ENCODE measurements around the gene NR3C1. TPM values are rescaled to one million over a fixed set of nuclear protein-coding genes. Genes with fewer than 3 reads are reported as not detected.

NR3C1 gene
- total RNA-seq, 2 experiments from 2014 or later, result 47.1 to 53.9 TPM

DNA sequence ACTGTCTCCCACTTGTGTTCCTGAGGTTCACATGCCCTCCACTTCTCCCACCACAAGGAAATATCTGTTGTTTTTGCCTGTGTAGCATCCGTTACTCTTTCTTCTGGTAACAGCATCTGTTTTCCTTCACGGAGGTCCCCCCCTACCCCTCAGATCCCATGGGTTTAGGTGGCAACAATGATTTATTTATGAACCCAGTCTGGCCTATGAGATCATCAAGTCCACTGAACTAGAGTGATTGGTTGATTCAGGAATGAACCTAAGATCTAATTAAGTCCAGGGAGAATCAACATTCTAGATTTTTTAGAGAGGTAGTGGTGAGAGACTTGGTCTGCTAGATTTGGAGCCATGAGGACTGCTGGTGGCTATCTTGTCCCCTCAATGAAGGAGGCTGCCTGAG is 166.8 kb downstream of the NR3C1 start:
- Mint-ChIP-seq H3K4me1 (no peaks in the 10 kb centered on the region), H3K9me3 (ENCODE audit: low read depth) (no peaks in the 10 kb centered on the region)
- intact Hi-C loops (cut with DNase I, micrococcal nuclease), result no loop called here

DNA sequence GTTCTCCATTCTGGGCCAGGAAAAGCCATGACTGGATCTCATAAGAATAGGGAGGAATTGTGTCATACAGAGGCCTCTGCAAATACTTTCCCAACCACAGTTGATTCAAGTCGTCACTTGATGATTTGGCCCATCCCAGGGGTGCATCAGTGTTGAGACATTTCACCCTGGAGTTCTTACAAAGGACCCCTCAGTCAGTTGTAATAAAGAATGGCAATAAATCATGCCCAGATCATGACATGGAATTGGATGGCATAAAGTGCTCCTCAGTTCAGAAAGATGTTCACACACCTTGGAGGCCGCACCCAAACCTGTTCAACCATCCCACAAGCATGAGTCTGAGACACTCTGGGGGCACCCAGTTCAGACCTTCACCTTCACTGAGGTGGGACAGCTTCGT is 168.1 kb downstream of the NR3C1 start:
- ChIA-PET CTCF (no interaction called here), POLR2A (no interaction called here)
- no peak overlapping the region for H3K4me3 Mint-ChIP-seq
- H3K4me1 Mint-ChIP-seq, result peaks cover 7% of the 10 kb centered on the region
- H3K27ac Mint-ChIP-seq, result no peak overlapping the region
- intact Hi-C loops (cut with DNase I, micrococcal nuclease), result no loop called here
- no peaks in the 10 kb centered on the region for H3K36me3 Mint-ChIP-seq (ENCODE audit: low read depth)
- no peaks in the 10 kb centered on the region for H3K9me3 Mint-ChIP-seq (ENCODE audit: low read depth)
- no peaks in the 10 kb centered on the region for H3K27me3 Mint-ChIP-seq
- ATAC-seq (no peak), DNase-seq (no peak)

More for the DNA sequence above, 166.8 kb downstream of the NR3C1 start:
- Mint-ChIP-seq H3K27ac (no peak overlapping the region), H3K4me3 (no peak overlapping the region), H3K36me3 (ENCODE audit: low read depth) (no peaks in the 10 kb centered on the region), H3K27me3 (no peaks in the 10 kb centered on the region)
- ChIA-PET POLR2A (no interaction called here), CTCF (no interaction called here)
- ATAC-seq, result no peak
- no peak for DNase-seq

DNA sequence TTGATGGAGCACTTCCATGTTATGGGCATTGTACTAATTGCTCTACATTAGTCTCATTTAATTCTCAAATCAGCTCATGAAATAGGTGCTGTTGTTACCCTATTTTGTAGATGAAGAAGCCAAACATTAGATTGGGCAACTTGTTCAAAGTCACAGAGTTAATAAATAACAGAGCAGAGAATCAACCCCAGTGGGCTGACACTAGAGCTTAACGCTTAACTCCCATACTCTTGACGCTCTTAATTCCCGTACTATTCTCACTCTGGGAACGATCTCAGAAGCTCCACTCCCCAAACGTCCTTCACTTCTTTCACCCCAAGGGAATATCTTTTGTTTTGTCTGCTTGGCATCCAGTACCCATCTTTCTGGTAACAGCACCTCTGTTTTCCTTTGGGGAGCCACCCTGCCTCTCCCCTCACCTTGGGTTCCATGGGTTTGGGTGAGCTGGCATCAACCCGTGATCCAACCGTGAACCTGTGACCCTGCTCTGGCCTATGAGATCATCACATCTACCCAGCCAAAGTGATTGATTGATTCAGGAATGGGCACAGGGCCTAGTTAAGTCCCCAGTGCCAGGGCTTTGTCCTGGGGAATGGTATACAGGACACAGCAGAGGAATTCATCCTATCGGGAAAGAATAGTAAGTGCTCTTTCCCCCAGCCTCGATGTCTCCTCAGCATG is 169.2 kb downstream of the NR3C1 start:
- Mint-ChIP-seq H3K27ac (no peak overlapping the region), H3K36me3 (ENCODE audit: low read depth) (no peaks in the 10 kb centered on the region), H3K27me3 (no peaks in the 10 kb centered on the region), H3K9me3 (ENCODE audit: low read depth) (no peaks in the 10 kb centered on the region), H3K4me3 (no peak overlapping the region), H3K4me1 (peaks cover 18% of the 10 kb centered on the region)
- DNase-seq, result no peak
- ATAC-seq, result no peak
- CTCF ChIA-PET, result interaction anchor here (0.6 kb wide), 1 partner anchor 8 kb away, joined by 3 read pairs; no protein-coding TSS in a partner anchor
- intact Hi-C loops (cut with DNase I, micrococcal nuclease), result no loop called here
- POLR2A ChIA-PET, result no interaction called here

DNA sequence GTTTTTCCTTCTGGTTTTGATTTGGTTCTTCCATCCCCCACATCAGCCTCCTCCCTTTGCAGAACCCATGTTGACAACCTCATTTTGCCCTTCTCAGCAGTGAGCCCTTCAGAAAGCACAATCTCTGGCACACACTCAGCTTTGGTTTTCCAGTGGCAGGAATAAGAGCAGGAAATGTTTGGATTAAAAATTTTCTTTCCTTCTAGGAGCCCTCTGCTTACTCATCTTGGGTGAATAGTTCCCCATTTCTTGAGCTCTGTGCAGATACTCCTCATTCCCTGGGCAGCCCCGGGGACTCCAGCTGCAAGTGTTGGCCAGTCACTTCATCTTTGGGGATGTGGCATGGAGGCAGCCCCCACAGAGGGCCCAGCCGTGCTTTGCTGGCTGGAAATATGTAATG is 170.5 kb downstream of the NR3C1 start:
- DNase-seq, result no peak
- H3K4me1 Mint-ChIP-seq, result peaks cover 26% of the 10 kb centered on the region
- no peak overlapping the region for H3K27ac Mint-ChIP-seq
- intact Hi-C loops (cut with DNase I, micrococcal nuclease), result no loop called here
- H3K9me3 Mint-ChIP-seq (ENCODE audit: low read depth), result no peaks in the 10 kb centered on the region
- no peak for ATAC-seq
- CTCF ChIA-PET, result interaction anchor here (1.0 kb wide), 1 partner anchor 9 kb away, joined by 3 read pairs; no protein-coding TSS in a partner anchor
- POLR2A ChIA-PET, result no interaction called here
- H3K4me3 Mint-ChIP-seq, result no peak overlapping the region
- H3K36me3 Mint-ChIP-seq (ENCODE audit: low read depth), result no peaks in the 10 kb centered on the region
- H3K27me3 Mint-ChIP-seq, result no peaks in the 10 kb centered on the region

DNA sequence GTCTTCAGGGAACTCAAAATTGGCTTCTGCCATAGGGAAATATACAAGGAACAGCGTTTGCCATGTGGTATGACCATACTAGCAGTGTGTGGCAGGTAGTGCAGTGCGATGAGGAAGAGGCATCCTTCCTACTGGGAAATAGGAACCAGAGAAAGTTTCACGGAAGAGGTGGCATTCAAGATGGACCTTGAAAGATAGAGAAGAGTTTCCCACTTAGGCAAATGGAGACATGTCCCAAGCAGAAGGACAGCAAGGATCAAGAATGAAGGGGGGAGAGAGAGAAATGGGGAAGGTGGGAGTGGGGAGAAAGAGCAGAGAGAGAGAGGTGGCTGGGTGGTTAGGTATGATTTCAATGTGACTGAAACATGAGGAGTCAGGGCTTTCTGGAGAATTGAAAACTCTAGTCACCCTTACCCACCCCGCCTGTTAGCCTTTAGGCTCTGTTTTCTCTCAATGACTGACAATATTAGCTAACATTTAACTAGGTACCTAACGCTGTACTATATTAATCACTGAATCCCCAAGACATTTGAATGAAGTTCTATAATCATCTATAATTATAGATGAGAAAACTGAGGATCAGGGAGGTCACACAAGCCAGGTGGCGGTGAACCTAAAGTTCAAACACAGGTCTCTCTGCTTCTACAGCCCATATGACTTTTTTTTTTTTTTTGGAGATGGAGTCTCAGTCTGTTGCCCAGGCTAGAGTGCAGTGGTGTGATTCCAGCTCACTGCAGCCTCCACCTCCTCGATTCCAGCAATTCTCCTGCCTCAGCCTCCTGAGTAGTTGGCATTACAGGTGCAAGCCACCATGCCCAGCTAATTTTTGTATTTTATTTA is 171.3 kb downstream of the NR3C1 start:
- no peak for DNase-seq
- no peak overlapping the region for H3K4me3 Mint-ChIP-seq
- no peaks in the 10 kb centered on the region for H3K36me3 Mint-ChIP-seq (ENCODE audit: low read depth)
- H3K27me3 Mint-ChIP-seq, result no peaks in the 10 kb centered on the region
- H3K27ac Mint-ChIP-seq, result no peak overlapping the region
- ATAC-seq, result no peak
- H3K9me3 Mint-ChIP-seq (ENCODE audit: low read depth), result no peaks in the 10 kb centered on the region
- intact Hi-C loops (cut with DNase I, micrococcal nuclease), result no loop called here
- CTCF ChIA-PET, result no interaction called here
- peaks cover 26% of the 10 kb centered on the region for H3K4me1 Mint-ChIP-seq
- POLR2A ChIA-PET, result no interaction called here

DNA sequence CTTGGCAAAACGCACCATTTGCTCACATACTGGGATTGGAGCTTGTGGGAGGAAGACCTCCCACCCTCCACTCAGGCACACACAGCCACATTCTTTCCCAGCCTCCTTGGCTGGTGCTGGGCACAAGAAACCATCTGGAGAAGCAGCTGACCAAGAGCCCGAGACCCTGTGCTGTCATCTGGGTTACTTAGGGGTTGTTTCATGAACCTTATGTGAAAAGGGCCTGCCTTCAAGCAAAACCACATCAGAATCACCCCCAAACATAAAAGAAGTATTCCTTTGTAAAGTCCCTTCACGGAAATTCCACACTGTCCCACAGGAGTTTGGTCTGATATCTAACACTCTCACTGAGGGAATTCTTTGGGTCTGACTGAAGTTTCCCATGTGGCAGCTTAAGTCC is 172.1 kb downstream of the NR3C1 start:
- H3K27me3 Mint-ChIP-seq, result no peaks in the 10 kb centered on the region
- H3K4me1 Mint-ChIP-seq, result peaks cover 26% of the 10 kb centered on the region
- ChIA-PET POLR2A (no interaction called here), CTCF (no interaction called here)
- intact Hi-C loops (cut with DNase I, micrococcal nuclease), result no loop called here
- no peaks in the 10 kb centered on the region for H3K36me3 Mint-ChIP-seq (ENCODE audit: low read depth)
- ATAC-seq (no peak), DNase-seq (no peak)
- H3K27ac Mint-ChIP-seq, result no peak overlapping the region
- H3K9me3 Mint-ChIP-seq (ENCODE audit: low read depth), result no peaks in the 10 kb centered on the region
- H3K4me3 Mint-ChIP-seq, result no peak overlapping the region

DNA sequence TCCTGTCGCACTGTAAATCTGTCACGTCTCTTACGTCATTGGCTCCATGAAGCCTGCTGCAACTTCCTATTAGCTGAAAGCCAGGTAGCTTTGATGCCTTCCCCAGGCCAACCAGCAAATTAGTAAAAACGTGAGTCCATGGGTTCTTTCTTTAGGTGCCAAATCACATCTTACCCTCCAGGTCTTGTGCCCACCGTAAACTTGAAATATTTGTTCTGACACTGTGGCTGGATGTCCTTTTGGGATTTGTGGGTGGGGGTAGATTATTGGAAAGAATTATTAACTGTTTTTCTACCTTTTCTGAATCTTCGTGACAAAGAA is 172.8 kb downstream of the NR3C1 start:
- ChIA-PET POLR2A (no interaction called here), CTCF (interaction anchor here (0.7 to 1.2 kb wide), 3 partner anchors 17 to 228 kb away, joined by 3 read pairs; no protein-coding TSS in a partner anchor)
- peak overlapping the region; percentile 28 for H3K27ac Mint-ChIP-seq
- no peaks in the 10 kb centered on the region for H3K9me3 Mint-ChIP-seq (ENCODE audit: low read depth)
- ATAC-seq, result no peak
- no peaks in the 10 kb centered on the region for H3K27me3 Mint-ChIP-seq
- intact Hi-C loops (cut with DNase I, micrococcal nuclease), result no loop called here
- H3K4me1 Mint-ChIP-seq, result peaks cover 26% of the 10 kb centered on the region
- no peaks in the 10 kb centered on the region for H3K36me3 Mint-ChIP-seq (ENCODE audit: low read depth)
- H3K4me3 Mint-ChIP-seq, result no peak overlapping the region
- no peak for DNase-seq

DNA sequence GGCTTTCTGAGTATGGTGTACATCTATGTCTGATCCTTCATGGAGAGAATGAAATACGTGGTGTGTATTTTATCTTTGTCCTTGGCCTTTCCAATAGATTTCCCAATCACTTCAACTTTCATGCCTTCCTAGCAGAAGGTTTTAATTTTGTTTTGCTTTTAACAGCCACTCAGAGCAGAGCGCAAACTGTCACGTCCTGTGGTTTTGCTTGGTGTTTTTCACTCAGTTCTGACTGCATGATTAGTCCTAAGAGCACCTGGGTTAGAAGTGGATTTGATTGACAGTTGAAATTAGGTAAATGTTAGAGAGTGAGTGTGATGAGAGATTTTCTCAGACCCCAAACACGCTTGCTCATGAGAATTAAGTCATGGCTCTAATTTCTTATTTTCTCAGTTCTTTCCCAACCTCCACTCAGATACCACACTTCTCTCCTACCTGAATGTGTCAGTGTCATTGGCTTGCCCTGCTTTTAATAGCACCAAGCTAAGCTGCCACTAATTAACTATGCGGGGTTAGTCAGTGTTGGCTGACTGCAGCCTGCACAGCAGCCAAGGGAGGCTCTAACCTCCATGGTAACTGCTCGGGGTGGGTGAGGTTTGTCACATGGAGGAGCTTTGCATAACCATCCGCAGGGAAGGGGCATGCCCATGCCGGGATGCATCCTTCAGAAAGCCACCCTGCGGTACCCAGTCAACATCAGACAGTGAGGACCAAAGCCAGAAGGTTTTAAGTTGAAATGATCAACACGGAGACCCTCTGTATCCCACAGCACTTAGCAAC is 173.4 kb downstream of the NR3C1 start:
- CTCF ChIA-PET, result interaction anchor here (0.7 to 1.2 kb wide), 4 partner anchors 16 to 227 kb away, joined by 3 read pairs; no protein-coding TSS in a partner anchor
- peak overlapping the region; percentile 86 for H3K27ac Mint-ChIP-seq
- intact Hi-C loops (cut with DNase I, micrococcal nuclease), result loop anchor here (2.0 to 10.0 kb wide), 3 partner anchors 175 to 597 kb away; no protein-coding TSS in a partner anchor
- POLR2A ChIA-PET, result interaction anchor here (1.1 kb wide), 1 partner anchor 46 kb away, joined by 6 read pairs; no protein-coding TSS in a partner anchor
- peaks cover 26% of the 10 kb centered on the region for H3K4me1 Mint-ChIP-seq
- peak overlapping the region; percentile 35 for H3K4me3 Mint-ChIP-seq
- ATAC-seq (peak; percentile 91), DNase-seq (peak; percentile 74)
- H3K9me3 Mint-ChIP-seq (ENCODE audit: low read depth), result no peaks in the 10 kb centered on the region
- no peaks in the 10 kb centered on the region for H3K27me3 Mint-ChIP-seq
- H3K36me3 Mint-ChIP-seq (ENCODE audit: low read depth), result no peaks in the 10 kb centered on the region

DNA sequence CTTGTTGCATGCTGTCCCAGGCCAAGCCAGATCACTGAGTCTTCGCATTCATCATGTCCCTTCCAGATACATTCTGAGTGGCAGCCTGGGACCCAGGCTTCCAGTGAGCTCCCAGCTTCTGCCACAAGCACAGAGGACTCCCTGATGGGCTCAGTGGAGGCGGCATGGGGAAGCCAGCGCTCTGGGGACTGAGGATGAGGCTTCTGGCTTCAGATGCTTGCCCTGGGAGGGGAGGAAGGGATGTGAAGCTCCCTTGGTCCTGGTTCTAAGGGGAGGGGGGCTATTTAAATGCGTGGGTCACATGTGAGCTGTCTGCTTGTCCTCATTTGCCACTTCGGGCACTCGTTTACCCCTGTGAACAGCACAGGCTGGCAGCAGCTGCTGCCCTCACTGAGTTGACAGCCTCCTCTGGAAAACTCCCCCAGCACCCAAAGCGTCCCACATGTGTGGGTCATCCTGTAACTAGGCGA is 174.0 kb downstream of the NR3C1 start:
- intact Hi-C loops (cut with DNase I, micrococcal nuclease), result loop anchor here (2.0 to 10.0 kb wide), 3 partner anchors 175 to 598 kb away; no protein-coding TSS in a partner anchor
- ChIA-PET POLR2A (interaction anchor here (1.1 kb wide), 1 partner anchor 46 kb away, joined by 6 read pairs; no protein-coding TSS in a partner anchor), CTCF (interaction anchor here (0.5 to 1.7 kb wide), 6 partner anchors 12 to 1217 kb away, joined by 3 read pairs; no protein-coding TSS in a partner anchor)
- Mint-ChIP-seq H3K27ac (peak overlapping the region; percentile 86), H3K36me3 (ENCODE audit: low read depth) (no peaks in the 10 kb centered on the region), H3K4me1 (peaks cover 26% of the 10 kb centered on the region), H3K4me3 (peak overlapping the region; percentile 35), H3K27me3 (no peaks in the 10 kb centered on the region), H3K9me3 (ENCODE audit: low read depth) (no peaks in the 10 kb centered on the region)
- DNase-seq, result peak; percentile 56
- peak; percentile 57 for ATAC-seq

DNA sequence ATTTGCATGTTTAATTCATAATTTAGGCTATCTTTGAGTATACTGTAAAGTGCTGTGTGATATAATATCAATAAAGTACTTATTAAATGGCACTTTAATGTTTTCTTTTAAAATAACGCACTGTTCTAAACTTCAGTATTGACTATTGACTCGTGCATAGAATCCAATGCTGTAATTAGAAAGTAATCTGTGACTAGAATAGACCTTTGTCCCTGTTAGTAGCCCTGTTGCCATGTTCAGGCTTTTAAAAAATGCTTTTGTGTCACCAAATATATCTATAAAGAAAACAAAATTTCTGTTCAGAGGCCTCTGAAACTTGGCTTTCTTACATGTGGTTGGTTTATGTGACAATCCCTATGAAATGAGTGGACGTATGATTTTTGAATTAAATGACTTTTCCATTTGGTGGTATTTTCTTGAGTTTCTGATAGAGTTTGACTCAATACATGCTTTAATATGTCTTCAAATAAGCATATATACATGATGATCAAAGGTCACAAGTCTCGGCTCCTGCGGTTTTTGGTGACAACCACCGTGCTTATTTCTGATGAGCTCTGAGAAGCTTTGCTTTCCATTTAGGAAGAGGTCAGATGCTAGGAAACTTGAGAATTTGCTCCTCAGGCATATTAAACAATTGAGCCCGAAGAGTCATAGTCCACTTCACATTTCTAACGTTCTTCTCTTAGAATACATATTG is 174.7 kb downstream of the NR3C1 start:
- intact Hi-C loops (cut with DNase I, micrococcal nuclease), result loop anchor here (2.0 to 10.0 kb wide), 3 partner anchors 176 to 599 kb away; no protein-coding TSS in a partner anchor
- peak overlapping the region; percentile 86 for H3K27ac Mint-ChIP-seq
- H3K4me1 Mint-ChIP-seq, result peaks cover 26% of the 10 kb centered on the region
- no peak overlapping the region for H3K4me3 Mint-ChIP-seq
- no peaks in the 10 kb centered on the region for H3K27me3 Mint-ChIP-seq
- DNase-seq, result peak; percentile 64
- ChIA-PET CTCF (interaction anchor here (0.5 to 1.7 kb wide), 5 partner anchors 12 to 1217 kb away, joined by 3 read pairs; no protein-coding TSS in a partner anchor), POLR2A (interaction anchor here (1.1 kb wide), 1 partner anchor 45 kb away, joined by 6 read pairs; no protein-coding TSS in a partner anchor)
- H3K9me3 Mint-ChIP-seq (ENCODE audit: low read depth), result no peaks in the 10 kb centered on the region
- no peak for ATAC-seq
- no peaks in the 10 kb centered on the region for H3K36me3 Mint-ChIP-seq (ENCODE audit: low read depth)

Measured in activated CD4-positive, alpha-beta T cell treated with anti-CD3 and anti-CD28 coated beads for 36 hours (primary cell).